Measurements from ENCODE around the gene SUPT5H.

DNA sequence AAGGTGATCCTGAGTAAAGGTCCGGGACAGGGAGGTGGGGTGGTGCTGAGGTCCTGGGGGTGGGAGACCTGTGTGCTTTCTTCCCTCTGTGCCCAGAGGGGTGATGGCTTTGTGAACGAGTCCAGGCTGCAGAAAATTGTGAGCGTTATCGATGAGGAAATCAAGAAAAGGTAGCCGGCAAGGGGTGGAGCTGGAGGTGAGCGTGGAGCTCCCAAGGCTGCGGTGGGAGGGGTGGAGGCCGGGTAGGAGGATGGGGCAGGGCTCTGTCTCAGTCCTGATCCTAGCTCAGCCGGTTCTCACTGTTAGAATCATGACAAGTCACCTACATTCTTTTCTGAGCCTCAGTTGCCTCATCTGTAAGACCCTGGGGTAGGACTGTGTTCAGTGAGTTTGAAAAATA lies 73.6 kb downstream of the SUPT5H start:
- no peak for TF ChIP-seq POLR2AphosphoS5 (IDR thresholded peaks at IDR 0.05; ENCODE audit: low read depth, low read length)
- TF ChIP-seq ZNF274 (CRISPR knock-in tag; IDR thresholded peaks at IDR 0.05): no peak
